Adipose tissue (tissue), 3 donors: Measurements from ENCODE around the gene MCC. TPM values are rescaled to one million over a fixed set of nuclear protein-coding genes. Genes with fewer than 3 reads are reported as not detected.
A peak's percentile ranks its signal among the peaks of the same experiment; 100 is the strongest.

ENCODE experiments used
- H3K27ac ChIP-seq: one replicate; pipeline ENCODE4 v1.5.1; 2013; ENCODE audit warnings: low read depth, low read length
- WGBS, 3 donors: extraction: QIAGEN DNeasy Blood & Tissue Kit; methylation state at CpG; one replicate each; pipeline ENCODE4 v1.1.7; 2013; 5-methylcytosine and 5-hydroxymethylcytosine counted together
- polyA plus RNA-seq, 3 donors: library from polyadenylated mRNA; stranded (reverse); fragments of 200-250 nt; gene quantifications; one replicate each; pipeline ENCODE4 v1.2.3, GENCODE V29; 2013
- donor health status: healthy with polysubstance abuse.
- donor health status: Bipolar disorder and iron deficiency.
- donor health status: healthy.

MCC gene
- 1 to 10 TPM; 2.2 to 8.0 (median 8.0) TPM for polyA plus RNA-seq

- WGBS, 3 donors: 0 to 1% (median 1%) methylated on average over 73 to 86 of the region's 86 CpGs
These were observed at the start of gene MCC for GRCh38 chr5:113487781-113488644. TSS of gene MCC (minus strand) at chr5:113488453.

GRCh38 chr5:113531481-113532159, 43.4 kb upstream of the MCC start:
- WGBS, 3 donors: 94 to 97% (median 95%) methylated on average over 2 of the region's 2 CpGs
- no peak overlapping the region for H3K27ac ChIP-seq

More at GRCh38 chr5:113487781-113488644, at the start of gene MCC:
- H3K27ac ChIP-seq: no peak within 1 kb of the TSS

GRCh38 chr5:113527746-113528145, 39.5 kb upstream of the MCC start:
- 97 to 98% (median 98%) methylated on average over 5 of the region's 5 CpGs for WGBS, 3 donors
- H3K27ac ChIP-seq: no peak overlapping the region

- WGBS, 3 donors: 91 to 94% (median 93%) methylated on average over 4 of the region's 4 CpGs
- no peak overlapping the region for H3K27ac ChIP-seq
These were observed 38.2 kb upstream of the MCC start for GRCh38 chr5:113526421-113526820.

GRCh38 chr5:113524927-113525326, 36.7 kb upstream of the MCC start:
- 46 to 79% (median 47%) methylated on average over 2 of the region's 2 CpGs for WGBS, 3 donors

GRCh38 chr5:113523168-113523567, 34.9 kb upstream of the MCC start:
- no peak overlapping the region for H3K27ac ChIP-seq
- WGBS, 3 donors: 78 to 86% (median 81%) methylated on average over 2 of the region's 2 CpGs

More at GRCh38 chr5:113524927-113525326, 36.7 kb upstream of the MCC start:
- no peak overlapping the region for H3K27ac ChIP-seq

- no peak overlapping the region for H3K27ac ChIP-seq
These were observed 32.6 kb upstream of the MCC start for GRCh38 chr5:113520899-113521298.

- no peak overlapping the region for H3K27ac ChIP-seq
These were observed 32.2 kb upstream of the MCC start for GRCh38 chr5:113520429-113520828.

- whole genome bisulfite sequencing, 3 donors: 69 to 94% (median 85%) methylated on average over 2 of the region's 2 CpGs
- H3K27ac ChIP-seq: no peak overlapping the region
These were observed 31.2 kb upstream of the MCC start for GRCh38 chr5:113519412-113519811.

GRCh38 chr5:113518884-113519283, 30.6 kb upstream of the MCC start:
- 95 to 98% (median 96%) methylated on average over 4 of the region's 4 CpGs for WGBS, 3 donors
- no peak overlapping the region for H3K27ac ChIP-seq

GRCh38 chr5:113514289-113514635, 26.0 kb upstream of the MCC start:
- H3K27ac ChIP-seq: peak overlapping the region; percentile 60
- 7 to 14% (median 12%) methylated on average over 9 of the region's 9 CpGs for WGBS, 3 donors

- 0 to 1% (median 0%) methylated on average over 68 to 72 of the region's 72 CpGs for WGBS, 3 donors
- H3K27ac ChIP-seq: peak within 1 kb of the TSS; percentile 60
These were observed 25.4 kb upstream of the MCC start, which contains the start of gene YTHDC2 for GRCh38 chr5:113513384-113514288. TSS of gene YTHDC2 (plus strand) at chr5:113513694. CDS start at chr5:113513896, 202 bp downstream.

- no peak overlapping the region for H3K27ac ChIP-seq
- 91 to 93% (median 92%) methylated on average over 3 of the region's 3 CpGs for WGBS, 3 donors
These were observed 24.1 kb upstream of the MCC start for GRCh38 chr5:113512341-113512740.

- no peak overlapping the region for H3K27ac ChIP-seq
- WGBS, 3 donors: 52 to 55% (median 54%) methylated on average over 6 of the region's 6 CpGs
These were observed 22.7 kb upstream of the MCC start for GRCh38 chr5:113510836-113511451.

GRCh38 chr5:113508756-113509155, 20.5 kb upstream of the MCC start:
- no peak overlapping the region for H3K27ac ChIP-seq

- H3K27ac ChIP-seq: no peak overlapping the region
These were observed 19.3 kb upstream of the MCC start for GRCh38 chr5:113507601-113508000.

GRCh38 chr5:113505181-113505580, 16.9 kb upstream of the MCC start:
- no peak overlapping the region for H3K27ac ChIP-seq
- WGBS, 3 donors: 69 to 84% (median 76%) methylated on average over 5 of the region's 5 CpGs

GRCh38 chr5:113503146-113503545, 14.9 kb upstream of the MCC start:
- no peak overlapping the region for H3K27ac ChIP-seq
- 86 to 100% (median 100%) methylated on average over 1 of the region's 1 CpG for WGBS, 3 donors
